GM21515 (cell line): ENCODE results near the gene COA5.

Experiments
- ATAC-seq: cut with Tn5 transposase; IDR thresholded peaks from one replicate; pipeline ENCODE4 v1.9.1; 2021; ENCODE audit not compliant: unreplicated experiment

The COA5 gene

DNA sequence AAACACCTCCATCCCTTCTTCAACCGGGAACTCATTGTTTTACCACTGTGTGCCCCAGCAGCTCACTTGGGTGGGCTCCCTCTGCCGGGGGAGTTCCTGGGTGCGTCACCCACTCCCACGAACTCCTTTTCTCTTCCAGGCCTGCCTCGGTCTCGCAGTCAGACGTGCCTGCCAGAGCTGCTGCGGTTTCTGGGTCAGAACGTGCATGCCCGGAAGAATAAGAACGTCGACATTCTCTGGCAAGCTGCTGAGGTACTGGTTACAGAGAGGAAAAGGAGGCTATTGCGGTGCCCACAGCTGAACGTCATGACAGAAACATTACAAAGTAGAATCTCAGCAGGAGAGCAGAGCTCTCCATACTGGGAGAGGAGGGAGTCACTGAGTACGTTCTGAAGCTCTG is 35.6 kb downstream of the COA5 start:
- ATAC-seq = no peak

DNA sequence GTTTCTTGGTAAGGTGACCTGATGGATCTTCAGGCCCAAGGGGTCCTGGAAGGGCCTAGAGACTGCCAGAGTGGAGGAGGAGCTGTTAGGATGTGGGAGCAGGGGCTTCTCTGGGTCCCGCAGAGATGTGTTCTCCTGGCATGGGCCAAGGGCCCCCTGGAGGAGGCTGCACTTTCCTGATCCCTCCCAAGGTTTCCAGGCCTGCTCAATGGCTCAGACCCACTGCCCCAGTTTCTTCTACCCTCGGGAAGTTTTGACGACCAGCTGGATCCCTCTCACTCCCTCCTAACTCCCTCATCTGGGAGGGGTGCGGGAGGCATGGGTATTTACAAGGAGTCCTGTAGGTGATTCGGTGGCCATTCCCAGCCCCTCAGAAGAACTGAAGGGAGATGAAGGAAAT is 36.1 kb downstream of the COA5 start:
- no peak for ATAC-seq

DNA sequence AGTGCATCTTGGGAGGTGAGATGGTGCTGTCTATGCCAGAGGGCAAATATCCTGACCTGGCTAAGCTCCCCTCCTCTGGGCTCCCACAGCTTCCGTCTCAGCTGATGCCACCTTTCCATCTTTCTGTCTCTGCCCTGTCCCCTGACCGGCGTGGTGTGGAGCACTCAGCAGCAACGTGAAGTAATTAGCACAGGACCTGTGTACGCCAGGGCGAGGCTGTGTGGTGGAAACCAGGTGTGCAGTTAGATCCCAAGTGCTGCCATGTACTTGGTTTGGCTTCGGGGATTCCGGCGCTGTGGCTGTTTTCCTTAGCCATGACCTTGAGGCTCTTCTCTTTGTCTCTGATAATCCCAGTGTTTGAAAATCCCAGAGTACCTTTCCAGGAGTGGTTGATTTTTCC is 36.5 kb downstream of the COA5 start:
- no peak for ATAC-seq

DNA sequence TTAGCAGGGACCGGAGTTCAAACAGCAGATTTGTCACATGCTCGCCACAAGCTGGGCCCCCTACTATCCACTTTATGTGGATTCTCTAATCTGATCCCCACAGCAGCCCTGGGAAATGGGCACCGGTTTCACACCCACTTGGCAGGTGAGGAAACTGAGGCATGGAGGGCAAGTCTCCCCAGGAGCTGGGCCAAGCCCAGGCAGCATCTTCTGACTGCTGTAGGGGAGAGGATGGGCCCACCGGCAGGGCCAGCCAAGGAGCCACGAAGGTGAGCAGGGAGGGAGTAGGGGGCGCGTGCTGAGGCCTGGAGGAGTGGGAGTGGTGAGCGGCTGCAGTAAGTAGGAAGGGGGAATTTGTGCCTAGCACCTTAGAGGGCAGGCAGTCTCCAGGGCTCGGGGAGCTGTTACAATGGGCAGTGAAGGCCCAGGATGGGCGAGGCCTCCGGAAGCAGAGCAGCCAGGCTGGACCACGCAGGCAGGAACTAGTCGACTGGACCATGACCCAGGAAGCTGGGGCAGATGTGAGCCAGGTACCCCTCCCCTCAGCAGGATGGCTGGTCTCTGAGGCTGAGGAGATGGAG is 37.1 kb downstream of the COA5 start:
- ATAC-seq = no peak

DNA sequence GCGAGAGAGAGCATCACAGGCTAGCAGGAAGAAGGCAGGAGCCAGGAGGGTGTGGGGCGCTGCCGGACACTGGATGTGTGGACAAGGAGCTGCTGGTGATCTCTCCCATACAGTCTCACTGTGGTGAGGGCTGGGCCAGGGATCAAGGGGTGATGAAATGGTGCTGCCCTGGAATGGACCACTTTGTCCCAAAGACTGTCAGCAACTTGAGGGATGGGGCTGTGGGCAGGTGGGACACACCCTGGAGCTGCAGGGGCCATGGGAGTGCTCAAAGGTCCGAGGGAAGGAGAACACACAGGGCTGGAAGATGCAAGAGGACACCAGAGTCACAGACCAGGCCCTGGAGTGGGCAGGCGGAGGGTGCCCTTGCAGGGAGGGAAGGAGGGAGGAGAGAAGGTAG is 38.0 kb downstream of the COA5 start:
- ATAC-seq = no peak

GRCh38 chr2:98569915-98570314 is 38.4 kb downstream of the COA5 start:
- ATAC-seq = no peak

DNA sequence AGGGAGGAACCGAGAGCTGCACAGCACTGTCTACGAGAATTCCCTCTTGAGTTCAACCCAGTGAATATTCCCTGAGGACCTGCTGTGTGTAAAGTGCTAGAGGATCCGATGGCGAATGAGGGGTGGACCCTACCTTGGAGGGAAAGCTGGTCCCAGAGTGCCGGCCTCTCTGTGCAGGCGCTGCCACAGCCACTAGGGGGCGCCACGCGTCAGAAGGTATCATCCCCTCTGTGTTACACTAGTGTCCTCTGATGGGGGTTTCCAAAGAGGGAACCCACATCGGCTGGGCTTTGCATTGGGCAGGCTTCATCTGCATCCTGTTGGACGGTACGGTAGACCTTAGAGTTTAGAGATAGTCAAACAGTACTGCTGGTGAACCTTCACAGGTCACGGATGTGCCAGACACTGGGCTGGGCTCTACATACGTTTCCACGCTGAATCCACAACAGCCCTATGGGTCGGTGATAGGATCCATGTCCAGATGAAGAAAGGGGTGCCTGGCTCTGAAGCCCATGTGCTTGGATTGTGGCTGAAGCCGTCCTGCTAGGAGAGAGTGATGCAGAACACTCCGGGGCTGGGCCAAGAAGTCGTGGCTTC is 39.0 kb downstream of the COA5 start:
- no peak for ATAC-seq

DNA sequence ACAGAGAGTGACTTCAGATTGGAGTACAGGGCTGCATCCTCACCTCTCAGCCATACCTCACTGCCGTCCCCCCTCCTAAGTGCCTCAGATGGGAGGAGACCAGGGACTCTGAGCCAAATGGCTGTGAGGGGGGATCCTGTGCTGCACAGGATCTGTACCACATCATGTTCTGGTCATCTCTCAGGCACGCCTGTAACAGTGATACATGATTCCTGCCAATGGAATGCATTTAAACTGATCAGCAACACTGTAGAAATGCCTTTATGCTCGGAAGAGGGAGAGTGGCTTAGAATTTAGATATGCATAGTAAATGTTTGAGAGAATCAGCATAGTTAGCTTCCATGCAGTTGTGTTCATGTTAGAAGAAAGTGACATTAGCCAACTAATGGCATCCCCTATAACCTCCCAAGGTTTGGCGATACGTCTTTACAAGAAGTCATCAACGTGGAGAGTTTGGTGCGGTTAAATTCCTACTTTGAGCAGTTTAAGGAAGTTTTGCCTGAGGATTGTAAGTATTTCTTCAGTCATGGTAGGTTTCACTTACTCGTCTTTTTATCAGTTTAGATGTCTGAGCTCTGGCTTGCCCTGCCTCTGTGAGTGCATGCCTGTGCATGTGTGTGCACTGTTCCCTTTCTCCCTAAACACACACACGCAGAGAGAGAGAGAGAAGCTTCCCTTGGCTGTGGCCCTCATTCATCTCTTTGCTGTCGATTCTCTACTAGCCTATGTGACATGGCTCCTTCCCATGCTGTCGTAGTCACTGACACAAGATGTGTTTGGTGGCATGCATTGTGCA is 40.0 kb downstream of the COA5 start:
- no peak for ATAC-seq

- no peak for ATAC-seq
Measured at GRCh38 chr2:98565941-98566340, 42.4 kb downstream of the COA5 start.

GRCh38 chr2:98565286-98565860 is 42.9 kb downstream of the COA5 start:
- ATAC-seq = no peak

- ATAC-seq = no peak
Measured at GRCh38 chr2:98564541-98565132, 43.7 kb downstream of the COA5 start.

DNA sequence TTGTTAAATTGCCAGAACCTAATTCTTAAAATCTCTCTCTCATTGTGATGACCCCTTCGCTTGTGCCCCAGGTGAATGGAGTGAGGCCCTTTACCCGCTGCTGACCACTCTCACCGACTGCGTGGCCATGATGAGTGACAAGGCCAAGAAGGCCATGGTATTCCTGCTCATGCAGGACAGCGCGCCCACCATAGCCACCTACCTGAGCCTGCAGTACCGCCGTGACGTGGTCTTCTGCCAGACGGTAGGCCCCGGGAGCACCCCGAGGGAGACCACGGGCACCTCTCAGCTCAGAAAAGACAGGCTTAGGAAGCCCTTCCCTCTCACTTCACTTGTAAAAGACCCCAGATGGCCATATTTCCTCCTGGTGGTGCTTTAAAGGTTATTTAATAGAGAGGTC is 44.9 kb downstream of the COA5 start:
- ATAC-seq = no peak

GRCh38 chr2:98561902-98562695 is 46.2 kb downstream of the COA5 start:
- ATAC-seq = no peak

GRCh38 chr2:98561018-98561417 is 47.3 kb downstream of the COA5 start:
- ATAC-seq = no peak

- ATAC-seq = no peak
Measured at GRCh38 chr2:98560256-98560771, 48.0 kb downstream of the COA5 start.

GRCh38 chr2:98559581-98559980 is 48.7 kb downstream of the COA5 start:
- no peak for ATAC-seq

GRCh38 chr2:98558852-98559530 is 49.3 kb downstream of the COA5 start:
- no peak for ATAC-seq

DNA sequence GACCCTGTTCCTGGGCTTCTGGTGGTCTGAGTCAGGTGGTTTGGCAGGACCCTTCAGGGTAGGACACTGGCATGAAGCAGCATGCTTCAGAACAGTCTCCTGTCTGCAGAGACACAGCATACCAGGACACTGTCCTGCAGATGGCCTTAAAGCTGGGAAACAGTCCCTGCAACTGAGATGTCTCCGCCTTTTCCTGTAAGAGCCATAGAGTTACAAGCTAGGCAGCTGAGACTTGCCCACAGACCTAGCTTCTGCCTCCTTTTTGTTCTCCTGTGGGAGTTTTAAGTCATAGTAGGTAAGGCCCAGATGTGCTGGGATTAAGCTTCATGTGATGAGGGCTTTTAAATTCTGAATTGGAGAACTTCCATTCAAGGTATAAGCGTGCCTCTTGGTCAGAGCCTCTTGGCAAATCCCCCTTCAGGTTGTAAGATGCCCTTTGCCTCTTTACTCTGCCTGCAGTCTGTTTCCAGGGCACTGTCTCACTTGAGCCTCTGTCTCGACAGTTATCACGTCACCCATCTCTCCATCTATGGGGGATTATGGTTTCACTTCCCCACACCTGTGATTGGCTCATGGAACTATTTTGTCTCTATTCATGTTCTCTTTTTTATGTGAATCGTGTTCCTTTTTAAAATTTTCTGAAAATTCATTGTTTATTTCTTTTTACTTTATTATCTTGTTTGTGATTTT is 51.8 kb downstream of the COA5 start:
- ATAC-seq = no peak

DNA sequence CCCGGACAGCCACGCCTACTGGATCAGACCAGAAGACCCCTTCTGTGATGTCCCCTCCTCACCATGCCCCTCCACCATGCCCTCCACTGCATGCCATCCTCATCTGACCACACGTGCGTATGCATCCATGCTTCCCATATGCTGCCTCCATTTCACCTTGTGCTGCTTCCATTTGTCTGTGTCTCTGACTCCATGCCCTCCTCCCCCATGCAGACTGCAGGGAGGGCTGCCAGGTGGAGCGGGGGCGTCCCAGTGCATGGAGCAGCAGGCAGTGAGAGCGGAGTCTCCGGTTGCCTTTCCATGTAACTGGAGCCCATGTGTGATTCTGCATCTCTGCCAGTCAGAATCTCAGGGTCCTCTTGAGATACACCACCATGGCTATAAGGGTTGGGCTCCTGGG is 52.6 kb downstream of the COA5 start:
- ATAC-seq = no peak
